T1000 (cell line): ENCODE data around the gene TBC1D1.

Experiments used
- DNase-seq: peaks from one replicate; lab custom pipeline; 2025; ENCODE audit warnings: mixed read lengths; lab: John Stamatoyannopoulos, UW

Gene TBC1D1

GRCh38 chr4:37991623-37992410 lies 100.9 kb downstream of the TBC1D1 start:
- DNase-seq, result no peak

- DNase-seq, result no peak
Observed at GRCh38 chr4:37993806-37994205, 102.9 kb downstream of the TBC1D1 start.

DNA sequence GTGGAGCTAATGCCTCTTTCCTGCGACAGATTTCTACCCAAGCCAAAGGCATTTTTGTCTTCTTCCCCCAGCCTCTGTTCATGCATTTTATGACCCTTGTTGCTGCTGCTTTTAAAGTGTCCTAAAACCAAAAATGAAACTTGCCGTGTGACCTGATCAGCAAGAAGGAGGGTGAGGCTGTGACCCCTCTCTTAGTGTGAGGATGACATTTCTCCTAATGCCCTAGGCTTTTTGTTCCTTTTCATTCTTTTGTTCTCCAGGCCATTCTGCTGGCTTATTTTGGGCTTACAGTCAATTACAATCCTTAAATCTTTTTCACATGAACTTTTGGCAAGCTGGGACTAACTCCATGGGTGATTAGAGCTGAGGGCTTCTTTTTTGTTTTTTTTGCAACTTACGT lies 103.7 kb downstream of the TBC1D1 start:
- no peak for DNase-seq

DNA sequence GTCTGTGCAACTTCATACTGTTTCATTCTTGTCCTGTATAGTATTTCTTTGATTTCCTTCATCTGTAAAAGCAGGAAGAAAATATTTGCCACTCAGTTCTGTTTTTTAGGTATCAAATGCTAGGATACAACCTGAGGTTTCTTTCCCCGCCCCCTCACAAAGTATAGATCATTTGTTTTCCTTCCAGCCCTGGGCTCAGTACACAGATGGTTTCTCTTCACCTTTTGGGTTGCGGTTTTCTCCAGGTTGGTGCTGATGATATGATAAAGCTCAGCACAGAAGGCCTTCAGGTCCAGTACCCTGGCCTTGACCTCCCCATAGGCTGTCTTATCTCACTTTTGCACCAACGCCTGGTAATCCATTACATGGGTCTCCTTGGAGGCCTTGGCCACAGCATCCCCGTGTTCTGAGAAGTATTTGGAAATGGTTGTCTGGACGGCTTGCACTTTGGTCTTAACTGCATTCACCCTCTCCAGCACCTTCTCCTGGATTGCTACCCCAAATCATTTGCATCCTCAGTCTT lies 104.5 kb downstream of the TBC1D1 start:
- no peak for DNase-seq

DNA sequence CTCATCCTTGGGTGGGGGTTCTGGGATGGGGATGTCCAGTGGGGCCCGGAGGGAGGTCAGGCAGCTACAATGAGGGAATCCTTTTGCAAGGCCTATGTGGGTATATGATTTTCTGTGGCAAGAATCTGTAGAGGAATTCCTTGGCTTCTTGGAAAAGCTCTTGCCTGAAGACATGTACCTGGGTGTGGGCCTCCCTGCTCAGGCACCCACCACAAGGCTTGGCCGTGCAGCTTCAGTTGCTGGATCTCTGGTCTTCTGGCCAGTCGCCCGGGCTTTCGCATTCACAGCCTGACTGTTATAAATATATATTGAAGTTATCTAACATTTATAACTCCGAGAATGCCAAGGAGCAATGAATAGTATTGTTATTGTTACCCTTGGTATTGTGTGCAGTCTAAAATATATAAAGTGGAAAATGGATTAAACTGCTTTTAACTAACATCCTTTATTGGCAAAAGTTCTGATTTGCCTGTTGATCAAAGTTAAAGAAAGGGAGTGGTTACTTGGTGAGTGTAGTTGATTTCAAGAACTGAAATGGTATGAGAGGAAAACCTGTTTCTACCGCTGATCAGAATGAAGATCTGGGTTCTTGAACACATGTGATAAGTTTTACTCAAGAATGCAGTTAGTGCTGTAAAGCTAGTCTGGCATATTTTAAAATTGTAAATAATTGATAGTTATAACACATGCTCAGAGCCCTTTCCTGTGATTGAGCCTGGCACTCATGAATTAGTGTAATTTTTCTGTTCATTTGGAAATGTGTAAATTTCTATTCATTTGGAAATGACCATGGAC lies 105.3 kb downstream of the TBC1D1 start:
- DNase-seq, result no peak

- no peak for DNase-seq
Observed at GRCh38 chr4:37998226-37998625, 107.3 kb downstream of the TBC1D1 start.

- no peak for DNase-seq
Observed at GRCh38 chr4:37999000-37999716, 108.3 kb downstream of the TBC1D1 start.

GRCh38 chr4:37999965-38000364 lies 109.1 kb downstream of the TBC1D1 start:
- DNase-seq, result no peak

DNA sequence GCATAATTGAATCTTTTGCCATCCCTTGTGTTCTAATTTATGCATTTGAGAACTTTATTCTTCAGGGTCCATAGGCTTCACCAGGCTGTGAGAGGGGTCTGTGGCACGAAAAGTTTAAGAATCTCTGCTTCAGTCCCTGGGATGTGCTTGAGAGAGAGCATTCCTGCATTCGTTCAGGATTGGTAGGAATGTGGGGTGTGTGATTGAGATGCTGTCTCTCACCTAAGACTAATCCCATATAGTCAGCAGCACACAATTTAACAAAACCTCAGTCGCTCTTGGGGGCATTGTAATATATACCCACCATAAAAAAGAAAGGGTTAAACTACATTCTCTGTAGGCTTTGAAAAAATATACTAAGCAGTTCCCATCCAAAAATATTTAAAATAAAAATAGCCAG lies 111.0 kb downstream of the TBC1D1 start:
- DNase-seq, result no peak

- DNase-seq, result no peak
Observed at GRCh38 chr4:38002451-38003071, 111.7 kb downstream of the TBC1D1 start.

DNA sequence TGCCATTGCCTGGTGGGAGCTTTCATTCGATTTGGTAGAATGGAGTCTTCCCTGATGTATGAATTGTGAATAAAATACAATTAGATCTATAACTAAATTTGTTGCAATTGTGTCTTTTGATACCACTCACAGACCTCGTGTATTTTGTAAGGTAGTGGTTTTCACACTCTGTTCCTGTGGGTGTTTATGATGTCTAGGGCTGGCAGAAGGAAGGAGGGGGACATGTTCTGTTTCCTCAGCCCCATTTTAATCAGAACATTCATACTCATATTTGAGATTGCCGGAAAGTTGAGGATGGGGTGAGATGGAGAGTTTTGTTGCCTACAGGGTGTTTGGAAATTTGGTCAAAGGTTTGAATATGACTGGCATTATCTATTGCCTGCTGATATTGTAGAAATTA lies 112.2 kb downstream of the TBC1D1 start:
- no peak for DNase-seq

DNA sequence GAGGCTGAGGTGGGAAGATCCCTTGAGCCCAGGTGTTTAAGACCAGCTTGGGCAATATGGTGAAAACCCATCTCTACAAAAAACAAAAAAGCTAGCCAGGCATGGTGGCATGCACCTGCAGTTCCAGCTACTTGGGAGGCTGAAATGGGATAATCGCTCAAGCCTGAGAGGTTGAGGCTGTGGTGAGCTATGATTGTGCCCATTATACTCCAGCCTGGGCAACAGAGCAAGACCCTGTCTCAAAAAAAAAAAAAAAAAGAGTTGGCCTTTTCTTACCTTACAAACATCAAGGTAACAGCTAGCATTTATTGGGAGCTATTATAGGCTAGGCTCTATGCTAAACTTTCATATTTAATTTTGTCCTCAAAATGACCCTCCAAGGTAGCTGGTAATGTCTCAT lies 112.7 kb downstream of the TBC1D1 start:
- no peak for DNase-seq

DNA sequence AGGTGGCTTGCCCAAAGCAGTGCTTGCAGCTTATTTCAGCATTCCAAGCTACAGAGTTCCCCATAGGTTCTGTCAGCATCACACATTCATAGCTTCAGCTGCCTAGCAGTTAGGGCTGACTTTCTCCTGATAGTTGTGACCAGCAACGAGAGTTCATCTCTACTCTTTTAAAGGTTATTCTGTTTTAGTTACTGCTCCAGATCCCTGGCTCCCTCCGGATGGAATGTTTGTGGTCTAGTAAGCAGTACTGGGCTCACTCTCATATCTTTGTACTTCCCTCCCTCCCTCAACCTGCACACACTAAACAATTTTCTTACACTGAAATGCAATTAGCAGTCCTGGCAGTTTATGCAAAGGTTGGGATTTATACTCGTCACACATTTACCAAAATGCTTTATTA lies 113.2 kb downstream of the TBC1D1 start:
- DNase-seq, result no peak

DNA sequence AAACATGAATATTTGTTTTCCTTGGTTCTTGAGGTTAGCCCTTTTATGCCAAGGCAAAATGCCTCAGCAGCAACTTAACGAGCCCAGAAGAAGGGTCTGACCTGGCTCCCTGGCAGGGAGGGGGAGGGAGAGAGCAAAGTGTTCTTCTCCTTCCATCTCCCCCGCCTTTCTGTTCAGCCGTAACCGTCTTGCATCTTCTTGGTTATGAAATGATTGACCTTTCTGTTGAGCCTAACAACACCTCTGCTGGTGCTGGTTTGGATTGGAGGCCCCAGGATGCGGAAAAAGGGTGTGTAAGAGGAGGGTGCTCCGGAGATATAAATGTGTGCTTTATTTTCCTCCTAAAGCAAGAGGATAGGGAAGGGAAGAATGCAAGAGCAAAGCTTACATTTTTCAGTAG lies 114.0 kb downstream of the TBC1D1 start:
- no peak for DNase-seq

DNA sequence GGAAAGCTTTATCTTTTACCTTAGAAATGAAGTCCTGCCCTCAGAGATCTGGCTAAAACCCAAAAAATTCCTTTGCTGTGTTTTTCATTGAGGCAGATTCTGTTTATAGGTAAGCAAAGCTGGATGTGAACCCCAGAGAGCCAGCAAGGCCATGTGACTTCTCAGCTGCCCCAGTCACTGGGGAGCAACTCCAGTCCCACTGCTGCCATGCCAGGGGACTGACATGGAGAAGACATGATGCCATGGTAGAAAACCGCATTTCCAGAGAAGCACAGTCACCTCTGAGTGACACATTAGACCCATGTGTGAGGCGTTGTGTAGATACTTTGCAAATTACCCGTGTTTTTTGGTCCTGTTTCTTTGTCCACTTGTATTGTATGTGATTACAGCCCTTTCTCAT lies 114.8 kb downstream of the TBC1D1 start:
- no peak for DNase-seq

GRCh38 chr4:38007645-38008044 lies 116.8 kb downstream of the TBC1D1 start:
- DNase-seq, result no peak

GRCh38 chr4:38008571-38009021 lies 117.7 kb downstream of the TBC1D1 start:
- no peak for DNase-seq

GRCh38 chr4:38009421-38009820 lies 118.5 kb downstream of the TBC1D1 start:
- DNase-seq, result no peak

DNA sequence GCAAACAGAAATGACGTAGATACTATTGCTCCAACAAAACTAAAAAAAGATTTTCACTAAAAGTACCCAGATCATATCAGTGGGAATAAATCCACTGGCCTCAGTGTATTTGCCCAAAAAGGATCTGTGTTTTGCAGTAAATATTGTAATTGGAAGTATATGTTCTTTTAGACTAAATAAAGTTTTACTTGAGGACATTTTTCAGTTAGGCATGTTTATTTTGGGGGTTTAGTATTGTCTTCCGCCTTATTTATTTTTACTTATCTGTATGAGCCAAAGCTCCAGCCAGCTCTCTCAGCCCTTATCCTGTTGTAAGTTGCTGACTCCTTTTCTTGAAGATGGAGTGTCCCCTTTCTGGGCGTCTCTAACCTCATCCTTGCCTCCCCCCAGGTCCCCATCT lies 119.1 kb downstream of the TBC1D1 start:
- DNase-seq, result no peak

GRCh38 chr4:38011511-38012162 lies 120.8 kb downstream of the TBC1D1 start:
- DNase-seq, result no peak
